K562 (cell line): Measurements from ENCODE around the gene MSGN1. TPM values are rescaled to one million over a fixed set of nuclear protein-coding genes. Genes with fewer than 3 reads are reported as not detected.

Experiments used
- DMBX1 ChIP-seq: fragments of 250-450 bp; sonication (Bioruptor Pico); IDR thresholded peaks from 2 replicates; pipeline ENCODE4 v1.8.0; 2022; ENCODE audit warnings: inconsistent platforms, mild to moderate bottlenecking, moderate library complexity, borderline replicate concordance
- GTF2F1 ChIP-seq: IDR thresholded peaks from 2 replicates; pipeline ENCODE4 v1.6.1; 2011; ENCODE audit warnings: low read depth, low read length, improper control_type of control experiment
- NFE2 ChIP-seq: IDR thresholded peaks from 2 replicates; pipeline ENCODE4 v1.6.1; 2014; ENCODE audit warnings: antibody characterized with exemption, low read depth
- PHF8 ChIP-seq: fragments of 200-600 bp; sonication (generic); IDR thresholded peaks from 2 replicates; pipeline ENCODE4 v1.6.1; 2012; ENCODE audit warnings: mixed run types, mild to moderate bottlenecking, inconsistent platforms, low read length, moderate library complexity, borderline replicate concordance
- PKNOX1 ChIP-seq: fragments of 450-650 bp; IDR thresholded peaks from 2 replicates; pipeline ENCODE4 v1.6.1; 2016
- SIX5 ChIP-seq, 2 experiments: IDR thresholded peaks; 2 replicates each; pipeline ENCODE4 v1.6.1; 2011; ENCODE audit warnings: low read length in 2 of 2, borderline replicate concordance in 1 of 2, low read depth in 1 of 2, mild to moderate bottlenecking in 1 of 2, moderate library complexity in 1 of 2; ENCODE audit not compliant: insufficient read depth in 1 of 2
- SREBF1 ChIP-seq: fragments of 150-350 bp; IDR thresholded peaks from 2 replicates; pipeline ENCODE4 v1.6.1; 2014; ENCODE audit warnings: antibody characterized with exemption, low read depth, low read length, borderline replicate concordance
- ZNF316 ChIP-seq: fragments of 450-650 bp; IDR thresholded peaks from 2 replicates; pipeline ENCODE4 v1.6.1; 2016
- ZNF79 ChIP-seq: fragments of 250-450 bp; sonication (Bioruptor Pico); IDR thresholded peaks from 2 replicates; pipeline ENCODE4 v1.4.0; 2020; ENCODE audit warnings: low read depth, mild to moderate bottlenecking, moderate library complexity
- polyA plus RNA-seq, 8 experiments: library from polyadenylated mRNA; depleted of rRNA in 4 of 8; stranded (reverse) in 5 of 8; unstranded in 3 of 8; fragments of >200 nt; fragmentation: Nextera tagmentation in 2 of 8; fragmentation: Illumina TruSeq in 1 of 8; extraction: Ambion mirVana in 2 of 8; extraction: Trizol in 1 of 8; gene quantifications; 2 replicates each; pipeline versions ENCODE4 v1.2.1 to v1.2.3, GENCODE V29; 2011 to 2014; ENCODE audit warnings: inconsistent platforms in 1 of 8, missing spikeins in 1 of 8
- total RNA-seq, 7 experiments: library from RNA; depleted of rRNA in 6 of 7; stranded (reverse); fragments of >200 nt in 6 of 7; fragmentation: Illumina TruSeq in 2 of 7; extraction: Trizol in 2 of 7; gene quantifications; 2 replicates each; pipeline versions ENCODE4 v1.2.1 to v1.2.3, GENCODE V29; 2011 to 2021; ENCODE audit warnings: low replicate concordance in 1 of 7
- TF ChIP-seq, protein P1 (sequence below), 2 experiments: fragments of 450-650 bp in 1 of 2; IDR thresholded peaks; 2 replicates each; pipeline ENCODE4 v1.6.1; 2011 to 2017; ENCODE audit warnings: low read depth in 2 of 2, antibody characterized with exemption in 1 of 2, borderline replicate concordance in 1 of 2, low read length in 1 of 2, mild to moderate bottlenecking in 1 of 2, mixed read lengths in 1 of 2; ENCODE audit not compliant: control insufficient read depth in 1 of 2

The MSGN1 gene
- total and polyA plus RNA-seq, 9 of the 15 experiments (the other 6 are each of a cell fraction or from before 2014, with no cell fraction given) = not detected

GRCh38 chr2:17818235-17818815 is 2.1 kb downstream of the MSGN1 start (continued):
- TF ChIP-seq GTF2F1 (no peak), SREBF1 (no peak), NFE2 (peak; percentile 27; the same call in 1 of the 2 replicates), ZNF316 (peak; percentile 77), DMBX1 (CRISPR knock-in tag) (no peak), PKNOX1 (no peak), SIX5 (IDR thresholded peaks at IDR 0.05; ENCODE audit: borderline replicate concordance in 1 of 2, insufficient read depth in 1 of 2, low read depth in 1 of 2, low read length in 2 of 2) (no peak), PHF8 (no peak), ZNF79 (no peak)
- TF ChIP-seq, protein P1, sequence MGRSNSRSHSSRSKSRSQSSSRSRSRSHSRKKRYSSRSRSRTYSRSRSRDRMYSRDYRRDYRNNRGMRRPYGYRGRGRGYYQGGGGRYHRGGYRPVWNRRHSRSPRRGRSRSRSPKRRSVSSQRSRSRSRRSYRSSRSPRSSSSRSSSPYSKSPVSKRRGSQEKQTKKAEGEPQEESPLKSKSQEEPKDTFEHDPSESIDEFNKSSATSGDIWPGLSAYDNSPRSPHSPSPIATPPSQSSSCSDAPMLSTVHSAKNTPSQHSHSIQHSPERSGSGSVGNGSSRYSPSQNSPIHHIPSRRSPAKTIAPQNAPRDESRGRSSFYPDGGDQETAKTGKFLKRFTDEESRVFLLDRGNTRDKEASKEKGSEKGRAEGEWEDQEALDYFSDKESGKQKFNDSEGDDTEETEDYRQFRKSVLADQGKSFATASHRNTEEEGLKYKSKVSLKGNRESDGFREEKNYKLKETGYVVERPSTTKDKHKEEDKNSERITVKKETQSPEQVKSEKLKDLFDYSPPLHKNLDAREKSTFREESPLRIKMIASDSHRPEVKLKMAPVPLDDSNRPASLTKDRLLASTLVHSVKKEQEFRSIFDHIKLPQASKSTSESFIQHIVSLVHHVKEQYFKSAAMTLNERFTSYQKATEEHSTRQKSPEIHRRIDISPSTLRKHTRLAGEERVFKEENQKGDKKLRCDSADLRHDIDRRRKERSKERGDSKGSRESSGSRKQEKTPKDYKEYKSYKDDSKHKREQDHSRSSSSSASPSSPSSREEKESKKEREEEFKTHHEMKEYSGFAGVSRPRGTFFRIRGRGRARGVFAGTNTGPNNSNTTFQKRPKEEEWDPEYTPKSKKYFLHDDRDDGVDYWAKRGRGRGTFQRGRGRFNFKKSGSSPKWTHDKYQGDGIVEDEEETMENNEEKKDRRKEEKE (IDR thresholded peaks at IDR 0.05; ENCODE audit: borderline replicate concordance in 1 of 2, control insufficient read depth in 1 of 2, low read depth in 2 of 2, low read length in 1 of 2) = no peak
